ENCODE data around the gene TMEM255B. TPM values are rescaled to one million over a fixed set of nuclear protein-coding genes. Genes with fewer than 3 reads are reported as not detected.

Gene TMEM255B
- total RNA-seq, 1 donor from 2014 or later = under 0.01 TPM

- DNase-seq = no peak
Measured at GRCh38 chr13:113849546-113849945, 90.5 kb downstream of the TMEM255B start.

GRCh38 chr13:113849981-113850721 is 91.1 kb downstream of the TMEM255B start:
- DNase-seq = no peak

DNA sequence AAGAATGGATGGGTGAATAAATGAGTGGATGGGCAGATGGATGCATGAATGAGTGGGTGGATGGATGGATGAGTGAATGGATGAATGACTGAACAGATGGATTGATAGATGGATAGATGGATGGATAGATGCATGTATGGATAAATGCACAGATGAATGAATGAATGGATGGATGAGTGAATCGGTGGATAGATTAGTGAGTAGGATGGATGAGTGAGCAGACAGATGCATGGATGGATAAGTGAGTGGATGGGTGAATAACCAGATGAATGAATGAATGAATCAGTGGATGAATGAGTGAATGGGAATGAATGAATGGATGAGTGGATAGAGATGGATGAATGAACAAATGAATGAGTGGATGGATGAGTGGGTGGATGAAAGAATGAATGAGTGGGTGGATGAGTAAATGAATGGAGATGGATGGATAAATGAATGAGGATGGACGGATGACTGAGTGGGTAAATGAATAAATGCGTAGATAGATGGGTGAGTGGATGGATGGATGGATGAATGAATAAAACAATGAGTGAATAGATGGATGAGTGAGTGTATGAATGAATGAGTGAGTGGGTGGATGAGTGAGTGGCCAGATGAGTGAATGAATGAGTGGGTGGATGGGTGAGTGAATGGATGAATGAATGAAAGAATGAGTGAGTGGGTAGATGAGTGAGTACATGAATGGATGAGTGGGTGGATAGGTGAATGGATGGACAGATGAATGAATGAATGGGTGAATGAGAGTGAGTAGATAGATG is 91.9 kb downstream of the TMEM255B start:
- DNase-seq = no peak

GRCh38 chr13:113851480-113851803 is 92.4 kb downstream of the TMEM255B start:
- no peak for DNase-seq

- no peak for DNase-seq
Measured at GRCh38 chr13:113851826-113852535, 93.0 kb downstream of the TMEM255B start.

GRCh38 chr13:113852536-113853517 is 93.8 kb downstream of the TMEM255B start:
- DNase-seq = no peak

- no peak for DNase-seq
Measured at GRCh38 chr13:113853518-113854237, 94.7 kb downstream of the TMEM255B start.

DNA sequence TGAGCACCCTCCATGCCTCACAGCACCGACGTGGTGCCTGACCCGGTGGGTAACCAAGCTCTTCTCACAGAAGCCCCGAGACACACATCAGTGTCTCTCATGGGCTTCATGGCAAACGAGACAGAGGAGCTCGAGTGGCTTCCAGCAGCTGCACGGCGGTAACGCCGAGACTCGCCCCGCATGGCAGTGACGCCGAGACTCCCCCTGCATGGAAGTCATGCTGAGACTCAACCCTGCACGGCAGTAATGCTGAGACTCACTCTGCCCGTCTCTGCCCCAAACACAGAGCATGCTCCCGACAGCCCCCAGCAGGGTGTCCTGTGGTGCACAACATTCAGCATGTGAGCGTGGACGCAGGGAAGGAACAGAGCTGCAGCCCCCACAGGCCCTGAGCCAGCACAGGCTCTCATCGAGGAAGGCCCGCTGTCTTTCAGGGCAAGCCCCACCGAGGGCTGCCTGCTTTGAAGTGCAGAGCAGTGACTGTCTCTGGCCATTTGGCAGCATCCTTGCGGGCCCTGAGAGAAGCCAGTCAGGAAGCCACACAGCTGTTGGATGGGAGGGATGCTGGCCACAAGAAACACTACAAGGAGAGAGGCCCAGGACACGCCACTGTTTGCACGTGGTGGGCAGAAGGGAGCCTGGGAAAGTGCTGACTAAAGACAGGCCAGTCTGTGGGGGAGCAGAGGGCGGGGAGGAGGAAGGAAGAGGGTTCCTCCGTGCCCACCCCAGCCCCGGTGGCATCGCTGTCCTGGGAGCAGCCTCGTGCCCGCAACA is 95.4 kb downstream of the TMEM255B start:
- no peak for DNase-seq

GRCh38 chr13:113855012-113855921 is 96.2 kb downstream of the TMEM255B start:
- no peak for DNase-seq

- DNase-seq = no peak
Measured at GRCh38 chr13:113855931-113856715, 97.1 kb downstream of the TMEM255B start.

- no peak for DNase-seq
Measured at GRCh38 chr13:113856716-113857065, 97.7 kb downstream of the TMEM255B start.

DNA sequence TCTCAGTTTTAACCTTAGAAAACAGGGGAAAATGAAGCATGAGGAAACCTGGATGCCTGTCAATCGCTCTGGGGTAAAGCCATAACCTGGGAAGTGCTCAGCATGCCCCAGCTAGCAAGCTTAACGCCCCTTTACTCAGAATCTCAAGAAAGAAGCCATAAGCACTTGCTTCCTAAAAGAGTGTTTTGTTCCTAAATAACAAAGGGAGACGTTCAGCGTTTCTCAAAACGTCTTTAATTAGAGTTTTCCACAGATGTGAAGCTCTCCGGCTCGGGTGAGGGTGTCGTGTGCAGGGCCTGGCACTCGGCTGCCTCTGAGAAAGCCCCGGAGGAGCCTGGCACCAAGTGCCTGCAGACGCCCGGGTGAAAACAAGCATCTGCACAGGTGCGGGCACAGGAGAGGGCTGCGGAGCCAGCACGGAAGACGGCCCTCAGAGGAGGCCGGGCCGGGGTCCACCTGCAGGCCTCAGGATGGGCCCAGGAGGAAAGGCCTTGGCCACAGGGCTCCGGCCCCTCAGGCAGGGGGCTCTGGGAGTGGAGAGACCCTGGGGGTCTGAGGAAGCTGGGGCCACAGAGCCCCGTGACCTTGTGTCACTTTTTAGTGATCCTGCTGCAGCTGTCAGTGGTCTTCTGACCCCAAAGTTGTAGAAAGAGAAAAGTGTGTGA is 98.6 kb downstream of the TMEM255B start:
- DNase-seq = no peak

DNA sequence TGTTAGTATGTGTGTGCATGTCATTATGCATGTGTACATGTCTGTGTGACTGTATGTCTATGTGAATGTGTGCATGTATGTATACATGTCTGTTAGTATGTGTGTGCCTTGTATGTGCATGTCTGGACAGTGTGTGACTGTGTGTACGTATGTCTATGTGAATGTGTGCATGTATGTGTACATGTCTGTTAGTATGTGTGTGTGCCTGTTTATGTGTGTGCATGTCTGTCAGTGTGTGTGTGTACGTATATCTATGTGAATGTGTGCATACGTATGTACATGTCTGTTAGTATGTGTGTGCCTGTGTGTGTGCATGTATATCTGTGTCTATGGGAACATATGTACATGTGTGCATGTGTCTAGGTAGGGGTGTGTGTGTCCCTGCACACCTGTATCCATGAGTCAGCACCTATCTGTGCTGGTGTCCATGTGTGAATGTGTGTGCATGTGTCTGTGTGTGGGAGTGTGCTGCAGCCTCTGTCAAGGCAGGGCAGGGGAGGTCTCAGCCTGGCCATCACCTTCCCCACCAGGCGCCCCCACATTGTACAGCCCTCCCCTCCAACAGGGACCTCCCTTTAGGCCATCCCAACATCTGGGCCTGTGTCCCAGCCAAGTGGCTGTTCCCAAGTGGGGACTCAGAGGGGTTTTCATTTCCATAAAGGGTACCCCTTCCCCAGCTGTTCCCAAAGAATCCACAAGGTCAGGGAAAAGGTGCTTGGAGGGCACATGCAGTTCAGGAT is 100.5 kb downstream of the TMEM255B start:
- DNase-seq = no peak

- DNase-seq = no peak
Measured at GRCh38 chr13:113860051-113860664, 101.1 kb downstream of the TMEM255B start.

- DNase-seq = no peak
Measured at GRCh38 chr13:113860665-113861432, 101.8 kb downstream of the TMEM255B start.

DNA sequence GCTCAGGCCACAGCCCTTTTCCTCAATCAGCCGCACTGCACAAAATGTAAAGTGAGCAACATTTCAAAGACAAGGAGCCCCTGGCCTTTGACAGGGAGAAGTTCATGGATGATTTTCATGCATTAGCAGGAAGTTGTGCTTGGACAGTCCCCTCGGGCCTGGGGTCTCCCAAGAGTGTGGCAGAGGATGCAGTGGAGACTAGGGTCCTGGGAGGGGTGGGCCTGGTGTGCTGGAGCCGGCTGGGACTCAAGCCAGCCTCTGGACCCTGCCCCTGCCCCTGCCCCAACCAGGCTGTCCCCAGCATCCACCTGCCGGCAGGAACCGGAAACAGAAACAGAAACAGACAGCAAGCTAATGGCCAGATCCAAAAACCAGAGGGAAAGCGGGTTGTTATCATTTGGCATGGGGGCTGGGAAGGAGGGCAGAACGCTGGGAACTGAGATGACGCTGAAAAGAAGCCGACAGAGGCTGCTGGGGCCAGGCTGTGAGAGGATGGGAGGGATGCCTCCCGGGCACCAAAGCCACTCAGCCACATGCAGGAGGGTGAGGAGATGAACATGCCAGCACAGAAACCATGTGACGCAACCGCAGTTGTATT is 102.5 kb downstream of the TMEM255B start:
- no peak for DNase-seq
